ENCODE measurements around the gene SEC22A.

Gene SEC22A

DNA sequence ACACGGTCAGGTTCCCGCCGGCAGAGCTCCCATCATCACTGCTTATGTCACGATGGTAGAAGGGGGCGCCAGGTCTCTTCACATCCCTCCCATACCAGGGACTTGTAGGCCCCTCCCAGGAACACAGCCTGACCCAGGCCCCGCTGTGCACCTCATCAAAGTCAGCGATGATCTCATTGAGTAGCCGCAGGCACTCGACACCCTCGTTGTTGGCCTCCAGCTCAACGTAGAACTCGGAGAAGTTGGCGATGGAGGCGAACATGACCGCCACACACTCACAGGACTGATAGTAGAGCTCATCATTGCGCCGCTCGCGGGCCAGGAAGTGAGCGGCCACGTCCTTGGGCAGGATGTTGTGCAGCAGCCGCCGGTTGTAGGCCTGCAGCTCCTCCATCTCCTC lies 89.2 kb downstream of the SEC22A start:
- CTCF ChIA-PET = interaction anchor here (0.6 kb wide), 1 partner anchor 612 kb away, joined by 3 read pairs; no protein-coding TSS in a partner anchor

DNA sequence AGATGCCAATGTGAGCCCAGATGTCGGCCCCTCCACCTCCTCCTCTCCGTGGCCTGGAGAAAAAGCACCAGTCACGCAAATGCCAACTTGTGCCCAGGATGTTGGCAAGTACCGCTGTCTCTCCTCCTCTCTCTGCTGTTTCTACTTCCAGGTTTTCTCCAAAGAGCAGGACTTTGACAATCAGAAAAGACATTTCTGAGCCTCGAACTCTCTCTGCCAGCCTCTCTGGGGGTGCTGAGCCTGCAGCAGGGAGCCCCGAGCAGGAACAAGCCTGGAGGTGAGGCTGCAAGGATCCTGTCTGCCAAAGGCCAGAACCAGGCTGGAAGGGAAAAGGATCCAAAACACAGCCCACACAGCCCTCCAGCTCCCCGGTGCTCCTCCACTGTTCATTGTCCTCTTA lies 89.7 kb downstream of the SEC22A start:
- ChIA-PET CTCF (interaction anchor here (0.6 kb wide), 1 partner anchor 612 kb away, joined by 3 read pairs; no protein-coding TSS in a partner anchor), POLR2A (no interaction called here)
- no peak for DNase-seq (ENCODE audit: extremely low spot score)
- TF ChIP-seq SUZ12 (IDR thresholded peaks at IDR 0.05) (no peak), FOXM1 (IDR thresholded peaks at IDR 0.05; ENCODE audit: borderline replicate concordance) (no peak), BHLHE40 (IDR thresholded peaks at IDR 0.05; ENCODE audit: borderline replicate concordance) (no peak), ELF4 (IDR thresholded peaks at IDR 0.05) (no peak), LEF1 (IDR thresholded peaks at IDR 0.05; ENCODE audit: borderline replicate concordance) (no peak), NFRKB (IDR thresholded peaks at IDR 0.05) (no peak), CTBP1 (IDR thresholded peaks at IDR 0.05; ENCODE audit: borderline replicate concordance) (no peak), ZNF384 (IDR thresholded peaks at IDR 0.05) (no peak)
- TF ChIP-seq, protein P1, sequence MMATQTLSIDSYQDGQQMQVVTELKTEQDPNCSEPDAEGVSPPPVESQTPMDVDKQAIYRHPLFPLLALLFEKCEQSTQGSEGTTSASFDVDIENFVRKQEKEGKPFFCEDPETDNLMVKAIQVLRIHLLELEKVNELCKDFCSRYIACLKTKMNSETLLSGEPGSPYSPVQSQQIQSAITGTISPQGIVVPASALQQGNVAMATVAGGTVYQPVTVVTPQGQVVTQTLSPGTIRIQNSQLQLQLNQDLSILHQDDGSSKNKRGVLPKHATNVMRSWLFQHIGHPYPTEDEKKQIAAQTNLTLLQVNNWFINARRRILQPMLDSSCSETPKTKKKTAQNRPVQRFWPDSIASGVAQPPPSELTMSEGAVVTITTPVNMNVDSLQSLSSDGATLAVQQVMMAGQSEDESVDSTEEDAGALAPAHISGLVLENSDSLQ (IDR thresholded peaks at IDR 0.05) = no peak

More for the DNA sequence above, 89.2 kb downstream of the SEC22A start:
- DNase-seq (ENCODE audit: extremely low spot score) = no peak
- POLR2A ChIA-PET = no interaction called here
- TF ChIP-seq ELF4 (IDR thresholded peaks at IDR 0.05) (no peak), CTBP1 (IDR thresholded peaks at IDR 0.05; ENCODE audit: borderline replicate concordance) (no peak)

DNA sequence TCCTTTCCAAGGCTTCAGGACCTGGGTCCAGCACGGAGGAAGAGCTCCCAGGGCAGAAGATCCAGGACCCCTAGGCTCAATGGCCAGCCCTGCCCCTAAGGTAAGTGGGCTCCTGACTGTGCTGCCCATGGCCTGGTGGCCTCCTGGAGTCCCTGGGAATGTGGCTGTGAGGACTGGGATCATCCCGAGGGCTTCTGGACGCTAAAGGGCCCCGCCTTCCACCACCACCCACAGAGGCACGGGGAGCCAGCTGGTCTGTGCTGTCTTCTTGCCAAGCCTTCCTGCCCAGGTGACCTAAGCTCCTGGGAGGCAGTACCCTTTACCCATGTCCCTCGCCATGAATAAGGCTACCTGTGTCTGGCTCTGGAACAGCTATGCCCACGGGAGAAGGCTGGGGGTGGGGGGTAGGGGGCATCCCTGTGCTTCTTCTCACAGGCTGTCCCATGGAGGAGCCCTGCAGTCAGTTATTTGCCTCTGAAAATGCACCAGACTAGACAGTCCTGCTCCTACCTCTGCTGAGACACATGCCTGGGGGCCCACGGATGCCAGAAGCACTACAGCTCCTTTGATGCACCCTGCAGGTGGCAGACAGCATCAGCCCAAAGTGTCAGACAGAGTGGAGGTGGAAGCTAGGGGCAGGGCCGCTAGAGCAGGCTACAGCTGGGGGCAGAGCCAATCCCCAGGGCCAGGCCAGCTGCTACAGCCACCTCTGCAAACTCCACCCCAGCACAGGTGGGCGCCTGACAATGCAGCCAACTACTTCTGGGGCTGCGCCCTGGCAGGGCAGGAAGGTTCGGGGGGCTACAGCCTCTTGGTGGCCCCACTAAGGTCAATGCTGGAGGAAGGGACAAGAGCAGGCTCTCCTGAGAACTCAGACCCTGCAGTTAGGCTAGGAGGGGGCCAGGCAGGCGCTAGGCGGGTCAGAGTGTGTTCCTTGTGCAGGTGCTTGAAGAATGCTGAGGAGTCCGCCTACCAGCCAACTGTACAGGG lies 90.9 kb downstream of the SEC22A start:
- POLR2A ChIA-PET = no interaction called here
- CTCF ChIA-PET = interaction anchor here (0.5 kb wide), 1 partner anchor 134 kb away, joined by 3 read pairs; no protein-coding TSS in a partner anchor
- no peak for DNase-seq (ENCODE audit: extremely low spot score)
- no peak for TF ChIP-seq LEF1 (IDR thresholded peaks at IDR 0.05; ENCODE audit: borderline replicate concordance)
- TF ChIP-seq FOXA1 (IDR thresholded peaks at IDR 0.05) = no peak
- no peak for TF ChIP-seq SUZ12 (IDR thresholded peaks at IDR 0.05)
- no peak for TF ChIP-seq SP1 (IDR thresholded peaks at IDR 0.05)
- TF ChIP-seq, protein P1 (IDR thresholded peaks at IDR 0.05) = no peak
- no peak for TF ChIP-seq L3MBTL2 (conservative IDR thresholded peaks at IDR 0.05)
- no peak for TF ChIP-seq ZNF384 (IDR thresholded peaks at IDR 0.05)
- TF ChIP-seq NFRKB (IDR thresholded peaks at IDR 0.05) = no peak
- TF ChIP-seq ELF4 (IDR thresholded peaks at IDR 0.05) = no peak
- TF ChIP-seq ARNT (IDR thresholded peaks at IDR 0.05) = no peak
- TF ChIP-seq TARDBP (IDR thresholded peaks at IDR 0.05) = no peak
- no peak for TF ChIP-seq HDGF (IDR thresholded peaks at IDR 0.05; ENCODE audit: borderline replicate concordance)
- TF ChIP-seq CTBP1 (IDR thresholded peaks at IDR 0.05; ENCODE audit: borderline replicate concordance) = no peak
- no peak for TF ChIP-seq FOXK2 (IDR thresholded peaks at IDR 0.05)
- TF ChIP-seq FOXM1 (IDR thresholded peaks at IDR 0.05; ENCODE audit: borderline replicate concordance) = no peak

DNA sequence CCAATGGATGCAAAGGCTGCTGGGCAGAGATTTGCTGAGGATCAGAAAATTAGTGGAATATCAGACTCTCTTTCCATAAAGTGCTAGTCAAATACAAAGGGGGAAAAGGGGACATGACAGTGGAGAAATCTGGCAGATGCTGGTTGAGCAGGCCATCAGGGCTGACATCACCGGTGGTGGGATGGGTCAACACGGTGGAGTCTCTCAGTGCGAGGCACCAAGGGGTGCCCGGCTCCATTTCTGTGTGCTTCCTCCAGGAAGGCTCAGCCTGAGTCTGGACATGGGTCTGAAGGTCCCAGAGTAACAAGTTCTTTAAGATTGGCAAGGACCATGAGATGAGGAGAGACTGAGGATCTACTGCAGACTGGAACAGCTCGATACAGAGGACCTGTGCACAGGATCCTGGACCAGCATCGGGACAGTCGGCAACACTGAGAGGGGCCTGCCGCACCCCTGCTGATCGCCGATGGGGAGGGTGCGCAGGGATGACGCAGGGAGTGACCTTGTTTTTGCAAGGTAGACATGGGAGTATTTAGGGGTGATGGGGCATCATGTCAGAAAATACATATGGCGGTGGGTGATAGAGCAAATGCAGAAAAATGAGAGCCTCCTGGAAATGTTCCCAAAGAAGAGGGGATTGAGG lies 92.7 kb downstream of the SEC22A start:
- TF ChIP-seq FOXK2 (IDR thresholded peaks at IDR 0.05) = no peak
- TF ChIP-seq CTBP1 (IDR thresholded peaks at IDR 0.05; ENCODE audit: borderline replicate concordance) = no peak
- TF ChIP-seq, protein P1 (IDR thresholded peaks at IDR 0.05) = no peak
- TF ChIP-seq LEF1 (IDR thresholded peaks at IDR 0.05; ENCODE audit: borderline replicate concordance) = no peak
- TF ChIP-seq TARDBP (IDR thresholded peaks at IDR 0.05) = no peak
- no peak for TF ChIP-seq HDGF (IDR thresholded peaks at IDR 0.05; ENCODE audit: borderline replicate concordance)
- no peak for TF ChIP-seq SP1 (IDR thresholded peaks at IDR 0.05)
- TF ChIP-seq FOXA1 (IDR thresholded peaks at IDR 0.05) = no peak
- TF ChIP-seq ARNT (IDR thresholded peaks at IDR 0.05) = no peak
- no peak for TF ChIP-seq ZNF384 (IDR thresholded peaks at IDR 0.05)
- no peak for TF ChIP-seq BHLHE40 (IDR thresholded peaks at IDR 0.05; ENCODE audit: borderline replicate concordance)
- no peak for DNase-seq (ENCODE audit: extremely low spot score)
- POLR2A ChIA-PET = no interaction called here
- CTCF ChIA-PET = no interaction called here

DNA sequence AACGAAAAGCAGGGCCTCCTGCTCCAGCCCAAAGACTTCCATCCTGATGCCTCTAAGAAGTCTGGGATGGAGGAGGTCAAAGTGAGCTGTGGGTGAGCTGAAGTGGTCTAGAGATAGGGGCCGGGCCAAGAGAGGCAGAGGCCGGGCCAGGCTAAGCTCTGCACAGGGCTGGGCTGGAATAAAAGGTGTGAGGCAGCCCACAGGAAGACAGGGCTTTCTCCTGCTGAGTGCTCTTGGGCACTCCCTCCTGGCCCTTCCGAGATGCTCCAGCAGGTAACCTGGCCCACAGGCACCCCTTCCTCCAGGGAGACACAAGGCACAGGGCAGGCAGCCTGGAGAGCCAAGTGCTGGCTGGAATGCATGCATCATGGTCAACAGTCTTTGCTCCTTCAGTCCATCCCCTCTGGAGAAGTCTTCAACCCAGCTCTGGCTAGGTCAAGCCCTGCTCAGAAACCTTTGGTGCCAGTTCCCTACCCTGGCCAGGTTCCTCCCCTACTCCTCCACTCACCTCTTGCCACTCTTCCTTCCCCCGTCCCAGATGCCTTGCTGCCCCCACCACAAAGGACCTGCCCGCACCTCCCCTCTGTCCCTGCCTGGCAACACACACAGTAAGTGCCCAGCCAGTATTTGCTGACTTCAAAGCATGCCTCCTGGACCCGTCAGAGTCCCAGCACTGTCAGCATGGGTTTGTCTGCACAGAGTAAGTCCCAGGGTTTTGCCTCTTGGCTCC lies 93.6 kb downstream of the SEC22A start:
- POLR2A ChIA-PET = no interaction called here
- no peak for DNase-seq (ENCODE audit: extremely low spot score)
- CTCF ChIA-PET = no interaction called here
- TF ChIP-seq ELF4 (IDR thresholded peaks at IDR 0.05) (no peak), LEF1 (IDR thresholded peaks at IDR 0.05; ENCODE audit: borderline replicate concordance) (no peak), L3MBTL2 (conservative IDR thresholded peaks at IDR 0.05) (no peak), ZNF384 (IDR thresholded peaks at IDR 0.05) (no peak), BHLHE40 (IDR thresholded peaks at IDR 0.05; ENCODE audit: borderline replicate concordance) (no peak), ARNT (IDR thresholded peaks at IDR 0.05) (no peak), SP1 (IDR thresholded peaks at IDR 0.05) (no peak), CTBP1 (IDR thresholded peaks at IDR 0.05; ENCODE audit: borderline replicate concordance) (no peak), HDGF (IDR thresholded peaks at IDR 0.05; ENCODE audit: borderline replicate concordance) (no peak), FOXA1 (IDR thresholded peaks at IDR 0.05) (no peak), FOXM1 (IDR thresholded peaks at IDR 0.05; ENCODE audit: borderline replicate concordance) (no peak), TARDBP (IDR thresholded peaks at IDR 0.05) (no peak), SUZ12 (IDR thresholded peaks at IDR 0.05) (no peak)
- TF ChIP-seq, protein P1 (IDR thresholded peaks at IDR 0.05) = no peak

Data from HEK293T (cell line).